A549 treated with Hydrocortisone at 1 μM for 4 hours (cell line): ENCODE measurements around the gene RTN4. TPM values are rescaled to one million over a fixed set of nuclear protein-coding genes. Genes with fewer than 3 reads are reported as not detected.

Experiments used
- total RNA-seq: library from RNA; stranded (reverse); fragments of 200-300 nt; extraction: Qiagen RNA extraction; gene quantifications from 5 replicates; pipeline ENCODE4 v1.2.3, GENCODE V29; 2022

RTN4 gene
- total RNA-seq: 475 to 537 TPM (median 517 TPM) in 5 replicates

DNA sequence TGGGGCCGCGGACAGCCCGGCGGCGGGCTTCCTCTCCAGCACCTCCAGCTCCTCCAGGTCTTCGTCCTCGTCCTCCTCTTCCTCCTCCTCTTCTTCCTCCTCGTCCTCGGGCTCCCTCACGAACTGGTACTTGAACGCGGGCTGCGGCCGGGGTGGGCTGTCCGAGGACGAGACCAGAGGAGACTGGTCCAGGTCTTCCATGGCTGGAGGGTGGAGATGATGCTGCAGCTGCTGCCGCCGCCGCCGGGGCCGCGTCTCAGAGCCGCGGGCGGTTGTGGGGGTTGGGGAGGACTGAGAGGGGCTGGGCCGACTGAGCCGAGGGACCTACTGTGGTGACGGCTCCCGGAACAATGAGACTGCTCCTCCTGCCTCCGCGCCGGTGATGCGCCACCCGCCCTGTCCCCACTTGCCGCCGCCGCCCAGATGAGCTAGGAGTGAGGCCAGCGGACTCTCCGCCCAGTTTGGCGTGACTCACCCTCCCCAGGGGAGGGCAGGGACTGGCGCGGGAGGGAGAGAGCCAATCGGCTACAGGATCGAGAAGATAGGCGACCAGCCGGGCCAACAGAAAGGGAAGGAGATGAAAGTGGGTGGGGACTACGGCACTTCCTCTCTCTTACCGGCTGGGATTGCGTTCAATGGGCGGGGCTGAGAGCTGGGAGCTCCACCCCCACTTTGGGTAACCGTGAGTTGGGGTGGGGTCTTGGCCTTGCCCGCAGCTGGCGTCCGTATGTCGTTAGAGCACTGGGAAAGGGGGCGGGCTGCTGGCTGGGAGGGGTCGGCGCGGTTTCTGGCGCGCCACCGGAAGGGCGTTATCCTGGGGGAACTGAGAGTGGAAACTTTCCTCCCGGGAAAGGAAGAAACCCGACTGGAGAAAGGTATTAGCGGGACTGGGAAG is at the start of gene RTN4:
Gene RTN4, minus strand, starts transcription at position 352 of the 895 bp plus-strand sequence. Its CDS starts 151 bp downstream, at position 201.

Other genes starting within 250 kb of the RTN4 start
- 1.7 to 2.7 TPM (median 2.0 TPM) in 5 replicates for gene CLHC1, start 181.8 kb upstream of the RTN4 start, total RNA-seq
- 2,592 to 2,956 TPM (median 2,678 TPM) in 5 replicates for gene RPS27A, start 182.2 kb upstream of the RTN4 start, total RNA-seq
- gene MTIF2, start 218.8 kb upstream of the RTN4 start, total RNA-seq: 39.4 to 55.2 TPM (median 40.9 TPM) in 5 replicates